H9 (cell line): ENCODE data around the gene MICALL1. TPM values are rescaled to one million over a fixed set of nuclear protein-coding genes. Genes with fewer than 3 reads are reported as not detected.

Experiments used
- DNase-seq: peaks from one replicate; pipeline ENCODE4 v3.0.0-alpha.2; 2017
- H2AFZ ChIP-seq: one replicate; pipeline ENCODE4 v1.6.1; 2013; ENCODE audit warnings: mild to moderate bottlenecking, low read length, control low read depth, moderate library complexity
- H2AK5ac ChIP-seq: 2 replicates; pipeline ENCODE4 v1.6.1; 2013; ENCODE audit warnings: low read length, control low read depth, mixed read lengths; ENCODE audit not compliant: insufficient read length
- H2BK120ac ChIP-seq: one replicate; pipeline ENCODE4 v1.6.1; 2013; ENCODE audit warnings: low read depth, mild to moderate bottlenecking, low read length, control low read depth, inconsistent platforms; ENCODE audit not compliant: poor library complexity, severe bottlenecking
- H2BK12ac ChIP-seq: 2 replicates; pipeline ENCODE4 v1.6.1; 2013; ENCODE audit warnings: low read length, control low read depth, mixed read lengths, low read depth; ENCODE audit not compliant: insufficient read length
- H2BK15ac ChIP-seq: 2 replicates; pipeline ENCODE4 v1.6.1; 2013; ENCODE audit warnings: low read depth, low read length, control low read depth
- H2BK20ac ChIP-seq: one replicate; pipeline ENCODE4 v1.6.1; 2013; ENCODE audit warnings: low read depth, mild to moderate bottlenecking, low read length, control low read depth, inconsistent platforms; ENCODE audit not compliant: poor library complexity, severe bottlenecking
- H2BK5ac ChIP-seq: 2 replicates; pipeline ENCODE4 v1.6.1; 2013; ENCODE audit warnings: low read length, control low read depth, mixed read lengths; ENCODE audit not compliant: insufficient read length
- H3K14ac ChIP-seq: 2 replicates; pipeline ENCODE4 v1.6.1; 2013; ENCODE audit warnings: low read length, control low read depth; ENCODE audit not compliant: insufficient read depth
- H3K18ac ChIP-seq: 2 replicates; pipeline ENCODE4 v1.6.1; 2013; ENCODE audit warnings: low read depth, mild to moderate bottlenecking, mixed read lengths, low read length, control low read depth; ENCODE audit not compliant: insufficient read length
- H3K23ac ChIP-seq: 2 replicates; pipeline ENCODE4 v1.6.1; 2013; ENCODE audit warnings: low read length, control low read depth, mixed read lengths, low read depth; ENCODE audit not compliant: insufficient read length
- H3K23me2 ChIP-seq: 2 replicates; pipeline ENCODE4 v1.6.1; 2013; ENCODE audit warnings: low read depth, mild to moderate bottlenecking, mixed read lengths, low read length, control low read depth; ENCODE audit not compliant: insufficient read length, poor library complexity, severe bottlenecking
- H3K27ac ChIP-seq: 2 replicates; pipeline ENCODE4 v1.5.1; 2013; ENCODE audit warnings: low read length, control low read depth, mixed read lengths, low read depth; ENCODE audit not compliant: insufficient read length
- H3K27me3 ChIP-seq: 2 replicates; pipeline ENCODE4 v1.6.1; 2013; ENCODE audit warnings: low read length, control low read depth, inconsistent platforms; ENCODE audit not compliant: insufficient read depth
- H3K4ac ChIP-seq: 2 replicates; pipeline ENCODE4 v1.6.1; 2013; ENCODE audit warnings: low read depth, mild to moderate bottlenecking, control low read depth, inconsistent platforms, low read length, moderate library complexity
- H3K4me1 ChIP-seq: 2 replicates; pipeline ENCODE4 v1.6.1; 2013; ENCODE audit warnings: low read length, control low read depth, inconsistent platforms; ENCODE audit not compliant: insufficient read depth
- H3K4me2 ChIP-seq: 2 replicates; pipeline ENCODE4 v1.6.1; 2013; ENCODE audit warnings: low read length, control low read depth, mixed read lengths; ENCODE audit not compliant: insufficient read length, insufficient read depth
- H3K56ac ChIP-seq: 2 replicates; pipeline ENCODE4 v1.6.1; 2013; ENCODE audit warnings: low read depth, mild to moderate bottlenecking, mixed read lengths, low read length, control low read depth; ENCODE audit not compliant: insufficient read length
- H3K79me1 ChIP-seq: 2 replicates; pipeline ENCODE4 v1.6.1; 2013; ENCODE audit warnings: low read depth, mild to moderate bottlenecking, moderate library complexity, low read length, control low read depth, inconsistent platforms; ENCODE audit not compliant: insufficient read depth, poor library complexity, severe bottlenecking
- H3K79me2 ChIP-seq: 2 replicates; pipeline ENCODE4 v1.6.1; 2013; ENCODE audit warnings: low read length, control low read depth, inconsistent platforms; ENCODE audit not compliant: insufficient read depth
- H3K9ac ChIP-seq: 2 replicates; pipeline ENCODE4 v1.6.1; 2013; ENCODE audit warnings: low read length, control low read depth, mixed read lengths; ENCODE audit not compliant: insufficient read length; ENCODE audit errors: extremely low read depth
- H3K9me3 ChIP-seq: one replicate; pipeline ENCODE4 v1.6.1; 2013; ENCODE audit warnings: low read depth, low read length, inconsistent platforms; ENCODE audit not compliant: control insufficient read depth
- H3T11ph ChIP-seq: one replicate; pipeline ENCODE4 v1.6.1; 2013; ENCODE audit warnings: mild to moderate bottlenecking, low read length, control low read depth, inconsistent platforms
- H4K20me1 ChIP-seq: one replicate; pipeline ENCODE4 v1.6.1; 2013; ENCODE audit not compliant: control insufficient read depth, insufficient read length, insufficient read depth
- H4K5ac ChIP-seq: 2 replicates; pipeline ENCODE4 v1.6.1; 2013; ENCODE audit warnings: low read depth, mild to moderate bottlenecking, mixed read lengths, low read length, control low read depth; ENCODE audit not compliant: insufficient read length
- H4K8ac ChIP-seq: replicated peaks from 2 replicates; pipeline ENCODE4 v1.6.1; 2013; ENCODE audit warnings: low read length, control low read depth, mixed read lengths, low read depth; ENCODE audit not compliant: insufficient read length
- H4K91ac ChIP-seq: 2 replicates; pipeline ENCODE4 v1.6.1; 2013; ENCODE audit warnings: low read depth, mild to moderate bottlenecking, moderate library complexity, mixed read lengths, low read length, control low read depth; ENCODE audit not compliant: insufficient read length
- H3K27ac Mint-ChIP-seq, 3 experiments: 2 replicates in 2 of 3; 3 replicates in 1 of 3; pipeline ENCODE4 v1.8.0; 2020 to 2021; ENCODE audit warnings: mixed read lengths in 3 of 3, mild to moderate bottlenecking in 1 of 3, moderate library complexity in 1 of 3
- H3K27me3 Mint-ChIP-seq: 2 replicates; pipeline ENCODE4 v1.8.0; 2021; ENCODE audit warnings: low read depth, mild to moderate bottlenecking, moderate library complexity, mixed read lengths
- H3K36me3 Mint-ChIP-seq, 3 experiments: 2 replicates in 2 of 3; 3 replicates in 1 of 3; pipeline ENCODE4 v1.8.0; 2020 to 2021; ENCODE audit warnings: low read depth in 3 of 3, mixed read lengths in 3 of 3; ENCODE audit not compliant: insufficient read depth in 1 of 3
- H3K4me1 Mint-ChIP-seq, 2 experiments: 2 replicates each; pipeline ENCODE4 v1.8.0; 2020; ENCODE audit warnings: mixed read lengths in 2 of 2
- H3K4me3 Mint-ChIP-seq, 2 experiments: 2 replicates in 1 of 2; 3 replicates in 1 of 2; pipeline ENCODE4 v1.8.0; 2020 to 2021; ENCODE audit warnings: mild to moderate bottlenecking in 2 of 2, mixed read lengths in 2 of 2, moderate library complexity in 1 of 2
- H3K9me3 Mint-ChIP-seq, 2 experiments: 2 replicates in 1 of 2; 3 replicates in 1 of 2; pipeline ENCODE4 v1.8.0; 2020; ENCODE audit warnings: mild to moderate bottlenecking in 2 of 2, mixed read lengths in 2 of 2, moderate library complexity in 1 of 2
- WGBS: extraction: QIAGEN DNeasy Blood & Tissue Kit; methylation state at CpG from one replicate; pipeline ENCODE4 v1.1.7; 2013; ENCODE audit warnings: missing lambda C conversion rate, low lambda C conversion rate, mixed read lengths; ENCODE audit not compliant: insufficient read length; ENCODE audit errors: extremely low coverage; 5-methylcytosine and 5-hydroxymethylcytosine counted together
- total RNA-seq: library from RNA; stranded (reverse); gene quantifications from 2 replicates; pipeline ENCODE4 v1.2.1, GENCODE V29; 2021
- TF ChIP-seq, protein P1 (sequence below): fragments of 200-600 bp; sonication (generic); conservative IDR thresholded peaks from 3 replicates; pipeline ENCODE4 v1.8.0; 2021; ENCODE audit warnings: antibody characterized with exemption, mild to moderate bottlenecking

MICALL1 gene
- total RNA-seq, 1 experiment from 2014 or later, result 33.3 TPM

DNA sequence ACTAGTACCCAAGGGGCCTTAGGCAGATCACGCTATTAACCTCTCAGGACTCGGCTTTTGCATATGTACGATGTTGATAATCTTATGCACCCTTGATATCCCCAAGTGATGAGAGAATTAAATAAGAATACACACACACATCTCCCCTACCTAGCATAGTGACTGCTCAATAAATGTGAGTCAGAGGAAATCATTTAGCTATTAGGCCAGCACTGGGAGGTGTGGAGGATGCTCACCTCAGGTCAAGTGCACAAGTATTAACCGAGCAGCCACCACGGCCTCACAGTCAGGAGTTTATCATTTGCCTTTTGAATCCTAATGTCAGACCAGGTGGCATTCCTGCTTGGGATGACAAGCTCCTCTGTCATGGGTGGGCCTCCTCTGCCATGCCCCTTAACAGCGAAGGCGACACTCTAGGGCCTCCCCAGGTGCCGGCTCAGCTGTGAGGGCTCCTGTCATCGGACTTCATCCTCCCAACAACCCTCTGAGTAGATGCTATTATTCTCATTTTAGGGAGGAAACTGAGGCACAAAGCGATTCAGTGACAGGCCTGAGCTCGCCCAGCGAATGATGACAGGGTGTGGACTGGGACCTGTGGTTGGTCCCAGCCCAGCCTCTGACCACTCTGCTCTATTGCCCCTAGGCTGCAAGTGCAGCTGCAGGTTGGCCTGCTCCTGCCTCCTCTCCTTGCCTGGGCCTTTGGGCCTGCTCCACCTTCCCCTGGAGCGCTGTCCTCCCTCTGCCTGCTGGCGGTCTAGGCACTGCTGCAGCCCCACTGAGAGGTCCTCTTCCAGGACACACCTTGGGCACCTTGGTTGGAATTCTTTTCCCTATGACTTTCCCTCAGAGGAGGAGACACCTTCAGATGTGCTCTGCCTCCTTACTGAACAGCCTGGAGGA lies 83.3 kb downstream of the MICALL1 start:
- H3K27me3 Mint-ChIP-seq, result peaks cover 19% of the 10 kb centered on the region

More for the DNA sequence above, 83.3 kb downstream of the MICALL1 start:
- no peak overlapping the region for H3K14ac ChIP-seq
- H3K23me2 ChIP-seq, result no peaks in the 10 kb centered on the region
- no peak overlapping the region for H3K4me2 ChIP-seq
- no peak overlapping the region for H2AK5ac ChIP-seq
- no peak overlapping the region for H4K8ac ChIP-seq
- no CpG with 5 or more reads among the region's 14 CpGs for WGBS
- no peak overlapping the region for H3K27ac Mint-ChIP-seq
- no peaks in the 10 kb centered on the region for H3K4me1 ChIP-seq
- no peak overlapping the region for H4K5ac ChIP-seq
- no peaks in the 10 kb centered on the region for H3K79me2 ChIP-seq
- no peak overlapping the region for H3K27ac ChIP-seq
- H2BK15ac ChIP-seq, result no peak overlapping the region
- no peaks in the 10 kb centered on the region for H3K79me1 ChIP-seq
- H3K23ac ChIP-seq, result no peak overlapping the region
- no peak overlapping the region for H2BK5ac ChIP-seq
- H2AFZ ChIP-seq, result no peak overlapping the region
- H4K91ac ChIP-seq, result no peak overlapping the region
- H3K18ac ChIP-seq, result no peak overlapping the region
- no peak overlapping the region for H3K4me3 Mint-ChIP-seq
- no peak for DNase-seq
- H3K56ac ChIP-seq, result no peak overlapping the region
- H3K36me3 Mint-ChIP-seq, result no peaks in the 10 kb centered on the region
- no peak overlapping the region for H3K9ac ChIP-seq
- no peak overlapping the region for H2BK12ac ChIP-seq
- H3K4me1 Mint-ChIP-seq, result peaks cover 10 to 15% of the 10 kb centered on the region in 2 experiments
- no peak overlapping the region for H2BK20ac ChIP-seq
- H3T11ph ChIP-seq, result no peak overlapping the region
- H3K27me3 ChIP-seq, result no peaks in the 10 kb centered on the region
- H3K4ac ChIP-seq, result no peak overlapping the region
- TF ChIP-seq, protein P1, sequence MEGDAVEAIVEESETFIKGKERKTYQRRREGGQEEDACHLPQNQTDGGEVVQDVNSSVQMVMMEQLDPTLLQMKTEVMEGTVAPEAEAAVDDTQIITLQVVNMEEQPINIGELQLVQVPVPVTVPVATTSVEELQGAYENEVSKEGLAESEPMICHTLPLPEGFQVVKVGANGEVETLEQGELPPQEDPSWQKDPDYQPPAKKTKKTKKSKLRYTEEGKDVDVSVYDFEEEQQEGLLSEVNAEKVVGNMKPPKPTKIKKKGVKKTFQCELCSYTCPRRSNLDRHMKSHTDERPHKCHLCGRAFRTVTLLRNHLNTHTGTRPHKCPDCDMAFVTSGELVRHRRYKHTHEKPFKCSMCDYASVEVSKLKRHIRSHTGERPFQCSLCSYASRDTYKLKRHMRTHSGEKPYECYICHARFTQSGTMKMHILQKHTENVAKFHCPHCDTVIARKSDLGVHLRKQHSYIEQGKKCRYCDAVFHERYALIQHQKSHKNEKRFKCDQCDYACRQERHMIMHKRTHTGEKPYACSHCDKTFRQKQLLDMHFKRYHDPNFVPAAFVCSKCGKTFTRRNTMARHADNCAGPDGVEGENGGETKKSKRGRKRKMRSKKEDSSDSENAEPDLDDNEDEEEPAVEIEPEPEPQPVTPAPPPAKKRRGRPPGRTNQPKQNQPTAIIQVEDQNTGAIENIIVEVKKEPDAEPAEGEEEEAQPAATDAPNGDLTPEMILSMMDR, result no peak
- peaks cover 2% of the 10 kb centered on the region for H4K20me1 ChIP-seq
- H2BK120ac ChIP-seq, result no peak overlapping the region
- no peaks in the 10 kb centered on the region for H3K9me3 ChIP-seq
- H3K9me3 Mint-ChIP-seq, result no peaks in the 10 kb centered on the region
